CD8-positive, alpha-beta memory T cell (primary cell): Measurements from ENCODE around the gene TCF12. TPM values are rescaled to one million over a fixed set of nuclear protein-coding genes. Genes with fewer than 3 reads are reported as not detected.

Experiments used
- CTCF ChIA-PET: fragments of 350-600 bp; sonication (Branson Sonifier 250); formaldehyde crosslinking; loops from one replicate; lab custom pipeline; 2021; ENCODE audit warnings: antibody characterized with exemption; lab: Charles Lee
- POLR2A ChIA-PET: fragments of 350-600 bp; sonication (Branson Sonifier 250); formaldehyde crosslinking; loops from one replicate; lab custom pipeline; 2021; ENCODE audit warnings: antibody characterized with exemption; lab: Charles Lee
- DNase-seq, 5 donors: peaks; one replicate each; pipeline versions ENCODE4 v3.0.0 to v3.0.0-alpha.2; 2020 to 2022; ENCODE audit warnings: mixed read lengths in 1 of 5
- H3K27ac ChIP-seq: one replicate; pipeline ENCODE4 v1.7.0; 2013; ENCODE audit warnings: low read depth, mild to moderate bottlenecking, low read length, moderate library complexity
- H3K27me3 ChIP-seq: 2 replicates; pipeline ENCODE4 v1.7.0; 2013; ENCODE audit warnings: low read length, mild to moderate bottlenecking; ENCODE audit not compliant: insufficient read depth, poor library complexity, severe bottlenecking
- H3K36me3 ChIP-seq: 2 replicates; pipeline ENCODE4 v1.7.0; 2013; ENCODE audit warnings: mild to moderate bottlenecking, low read length, moderate library complexity; ENCODE audit not compliant: insufficient read depth
- H3K4me1 ChIP-seq: 2 replicates; pipeline ENCODE4 v1.7.0; 2013; ENCODE audit warnings: mild to moderate bottlenecking, low read length, moderate library complexity; ENCODE audit not compliant: insufficient read depth
- H3K4me3 ChIP-seq: 2 replicates; pipeline ENCODE4 v1.7.0; 2013; ENCODE audit warnings: mild to moderate bottlenecking, low read length
- H3K9me3 ChIP-seq: 2 replicates; pipeline ENCODE4 v1.7.0; 2013; ENCODE audit warnings: mild to moderate bottlenecking, low read length
- H3K27ac Mint-ChIP-seq, 8 donors: one replicate each; pipeline ENCODE4 v1.8.0; 2020 to 2021; ENCODE audit warnings: mixed read lengths in 8 of 8, mild to moderate bottlenecking in 6 of 8, inconsistent platforms in 3 of 8, moderate library complexity in 3 of 8
- H3K27me3 Mint-ChIP-seq, 2 donors: one replicate each; pipeline ENCODE4 v1.8.0; 2020 to 2021; ENCODE audit warnings: mixed read lengths in 2 of 2, mild to moderate bottlenecking in 1 of 2, moderate library complexity in 1 of 2
- H3K36me3 Mint-ChIP-seq, 3 donors: one replicate each; pipeline ENCODE4 v1.8.0; 2020 to 2021; ENCODE audit warnings: mixed read lengths in 3 of 3, inconsistent platforms in 1 of 3, mild to moderate bottlenecking in 1 of 3
- H3K4me1 Mint-ChIP-seq, 3 donors: one replicate each; pipeline ENCODE4 v1.8.0; 2020 to 2021; ENCODE audit warnings: mixed read lengths in 3 of 3, inconsistent platforms in 1 of 3, mild to moderate bottlenecking in 1 of 3
- H3K4me3 Mint-ChIP-seq, 7 donors: one replicate each; pipeline ENCODE4 v1.8.0; 2020 to 2021; ENCODE audit warnings: mixed read lengths in 7 of 7, mild to moderate bottlenecking in 6 of 7, moderate library complexity in 4 of 7, inconsistent platforms in 2 of 7
- H3K9me3 Mint-ChIP-seq, 5 donors: one replicate each; pipeline ENCODE4 v1.8.0; 2020 to 2022; ENCODE audit warnings: mixed read lengths in 5 of 5, mild to moderate bottlenecking in 3 of 5, moderate library complexity in 2 of 5, inconsistent platforms in 1 of 5
- polyA plus RNA-seq: library from polyadenylated mRNA; unstranded; fragments of 300-500 nt; fragmentation: Illumina TruSeq; gene quantifications from one replicate; pipeline ENCODE4 v1.2.3, GENCODE V29; 2021
- total RNA-seq, 2 experiments: library from RNA; stranded (reverse); gene quantifications; one replicate each; pipeline ENCODE4 v1.2.3, GENCODE V29; 2021

Gene TCF12
- total and polyA plus RNA-seq, 3 experiments from 2014 or later = 54.3 to 79.2 (median 69.9) TPM

- ChIA-PET CTCF (no interaction called here), POLR2A (no interaction called here)
- Mint-ChIP-seq H3K4me3 (no peak overlapping the region), H3K9me3 (no peaks in the 10 kb centered on the region), H3K4me1 (peaks cover 16 to 39% (median 31%) of the 10 kb centered on the region in 3 donors), H3K36me3 (peaks cover 13 to 27% (median 20%) of the 10 kb centered on the region in 3 donors), H3K27me3 (no peaks in the 10 kb centered on the region), H3K27ac (no peak overlapping the region)
- Histone ChIP-seq H3K4me1 (no peaks in the 10 kb centered on the region), H3K27ac (no peak overlapping the region), H3K9me3 (no peaks in the 10 kb centered on the region), H3K27me3 (no peaks in the 10 kb centered on the region), H3K4me3 (no peak overlapping the region), H3K36me3 (no peaks in the 10 kb centered on the region)
- DNase-seq = no peak
These were observed 203.8 kb downstream of the TCF12 start for GRCh38 chr15:57122080-57122840.

- Histone ChIP-seq H3K27me3 (no peaks in the 10 kb centered on the region), H3K9me3 (no peaks in the 10 kb centered on the region), H3K27ac (no peak overlapping the region), H3K4me3 (no peak overlapping the region), H3K36me3 (no peaks in the 10 kb centered on the region), H3K4me1 (no peaks in the 10 kb centered on the region)
- ChIA-PET POLR2A (no interaction called here), CTCF (no interaction called here)
- no peak overlapping the region for H3K4me3 Mint-ChIP-seq
- no peaks in the 10 kb centered on the region for H3K9me3 Mint-ChIP-seq
- H3K27ac Mint-ChIP-seq = no peak overlapping the region
- no peaks in the 10 kb centered on the region for H3K27me3 Mint-ChIP-seq
- no peak for DNase-seq
- H3K4me1 Mint-ChIP-seq = peaks cover 11 to 35% (median 25%) of the 10 kb centered on the region in 3 donors
- H3K36me3 Mint-ChIP-seq = peaks cover 24 to 36% (median 27%) of the 10 kb centered on the region in 3 donors
These were observed 205.6 kb downstream of the TCF12 start for GRCh38 chr15:57124036-57124435.

- no peak for DNase-seq
- H3K4me1 ChIP-seq = peaks cover 5% of the 10 kb centered on the region
- no peak overlapping the region for H3K27ac ChIP-seq
- ChIA-PET CTCF (interaction anchor here (1.5 kb wide), 1 partner anchor 9 kb away, joined by 3 read pairs; no protein-coding TSS in a partner anchor), POLR2A (no interaction called here)
- H3K27me3 ChIP-seq = no peaks in the 10 kb centered on the region
- no peaks in the 10 kb centered on the region for H3K9me3 ChIP-seq
- Mint-ChIP-seq H3K27ac (no peak overlapping the region), H3K4me1 (peaks cover 33 to 60% (median 57%) of the 10 kb centered on the region in 3 donors), H3K36me3 (peaks cover 13 to 32% (median 24%) of the 10 kb centered on the region in 3 donors), H3K27me3 (no peaks in the 10 kb centered on the region), H3K9me3 (no peaks in the 10 kb centered on the region), H3K4me3 (no peak overlapping the region)
- no peaks in the 10 kb centered on the region for H3K36me3 ChIP-seq
- no peak overlapping the region for H3K4me3 ChIP-seq
These were observed 210.6 kb downstream of the TCF12 start for GRCh38 chr15:57129064-57129463.

GRCh38 chr15:57130956-57131355 is 212.5 kb downstream of the TCF12 start:
- Histone ChIP-seq H3K36me3 (no peaks in the 10 kb centered on the region), H3K9me3 (no peaks in the 10 kb centered on the region), H3K4me3 (no peak overlapping the region), H3K27me3 (no peaks in the 10 kb centered on the region), H3K4me1 (peaks cover 13% of the 10 kb centered on the region), H3K27ac (no peak overlapping the region)
- POLR2A ChIA-PET = no interaction called here
- Mint-ChIP-seq H3K36me3 (peaks cover 11 to 22% (median 16%) of the 10 kb centered on the region in 3 donors), H3K27me3 (no peaks in the 10 kb centered on the region), H3K9me3 (no peaks in the 10 kb centered on the region), H3K4me3 (peak overlapping the region in 4 of 7 donors; percentile 9 to 32 (median 16)), H3K27ac (peak overlapping the region in 2 of 8 donors; percentile 10 to 55), H3K4me1 (peaks cover 45 to 76% (median 74%) of the 10 kb centered on the region in 3 donors)
- DNase-seq = peak in 1 of 5 donors; percentile 5
- CTCF ChIA-PET = no interaction called here

DNA sequence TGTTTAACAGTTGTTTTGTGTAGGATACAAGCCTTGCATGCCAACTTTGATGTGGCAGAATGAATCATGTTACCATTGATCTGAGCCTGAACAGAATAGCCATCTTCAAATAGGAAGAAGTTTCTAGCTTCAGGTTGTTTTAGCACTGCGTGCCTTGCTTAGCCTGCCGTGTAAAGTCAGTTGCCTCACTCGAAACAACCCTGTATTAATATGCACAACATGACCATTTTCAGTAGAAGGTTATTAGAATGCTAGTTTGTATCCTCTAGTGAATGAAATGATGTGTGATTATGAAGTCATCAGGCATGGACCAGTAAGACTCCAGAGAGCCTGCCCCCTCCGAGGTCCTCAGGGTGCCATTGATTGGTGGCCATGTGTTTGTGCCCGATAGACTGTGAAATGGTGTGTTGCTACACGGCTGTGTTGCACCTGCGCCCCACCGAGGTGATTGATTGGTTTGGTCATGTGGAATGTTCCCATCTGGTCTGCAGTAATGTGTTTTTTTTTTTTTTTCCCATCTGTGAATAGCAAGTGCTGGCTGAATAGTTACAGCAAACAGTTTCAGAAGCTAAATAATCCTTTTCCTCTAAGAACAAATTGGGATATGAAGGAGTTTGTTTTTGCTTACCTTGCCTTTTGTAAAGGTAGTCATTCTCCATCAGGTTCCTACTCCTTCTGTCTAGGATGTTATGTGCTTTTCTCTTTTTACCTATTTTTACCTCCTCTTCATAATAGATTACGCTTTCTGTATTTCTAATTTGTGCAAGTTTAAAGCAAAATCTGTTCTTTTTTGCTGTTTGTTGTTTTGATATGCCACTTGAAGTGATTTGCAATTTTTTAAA is 214.9 kb downstream of the TCF12 start:
- Mint-ChIP-seq H3K36me3 (peaks cover 3 to 9% (median 3%) of the 10 kb centered on the region in 3 donors), H3K9me3 (no peaks in the 10 kb centered on the region), H3K27me3 (no peaks in the 10 kb centered on the region), H3K27ac (peak overlapping the region in 1 of 8 donors; percentile 60), H3K4me1 (peaks cover 49 to 78% (median 76%) of the 10 kb centered on the region in 3 donors), H3K4me3 (peak overlapping the region in 1 of 7 donors; percentile 6)
- Histone ChIP-seq H3K27ac (no peak overlapping the region), H3K9me3 (no peaks in the 10 kb centered on the region), H3K4me1 (peaks cover 13% of the 10 kb centered on the region), H3K4me3 (no peak overlapping the region), H3K27me3 (no peaks in the 10 kb centered on the region), H3K36me3 (no peaks in the 10 kb centered on the region)
- ChIA-PET POLR2A (no interaction called here), CTCF (no interaction called here)
- DNase-seq = peak in 1 of 5 donors; percentile 16

- H3K4me3 Mint-ChIP-seq = no peak overlapping the region
- ChIA-PET CTCF (no interaction called here), POLR2A (no interaction called here)
- no peak overlapping the region for H3K27ac ChIP-seq
- peaks cover 46 to 71% (median 68%) of the 10 kb centered on the region in 3 donors for H3K4me1 Mint-ChIP-seq
- H3K36me3 ChIP-seq = no peaks in the 10 kb centered on the region
- no peaks in the 10 kb centered on the region for H3K9me3 Mint-ChIP-seq
- no peaks in the 10 kb centered on the region for H3K9me3 ChIP-seq
- DNase-seq = no peak
- H3K27me3 Mint-ChIP-seq = no peaks in the 10 kb centered on the region
- H3K36me3 Mint-ChIP-seq = peaks cover 0 to 3% (median 0%) of the 10 kb centered on the region in 3 donors
- no peaks in the 10 kb centered on the region for H3K27me3 ChIP-seq
- no peak overlapping the region for H3K27ac Mint-ChIP-seq
- H3K4me1 ChIP-seq = peaks cover 13% of the 10 kb centered on the region
- H3K4me3 ChIP-seq = no peak overlapping the region
These were observed 215.7 kb downstream of the TCF12 start for GRCh38 chr15:57134071-57134605.

- ChIA-PET POLR2A (no interaction called here), CTCF (no interaction called here)
- Mint-ChIP-seq H3K36me3 (peaks cover 0 to 2% (median 0%) of the 10 kb centered on the region in 3 donors), H3K4me3 (no peak overlapping the region), H3K9me3 (no peaks in the 10 kb centered on the region), H3K4me1 (peaks cover 45 to 64% (median 63%) of the 10 kb centered on the region in 3 donors), H3K27ac (peak overlapping the region in 1 of 8 donors; percentile 66), H3K27me3 (no peaks in the 10 kb centered on the region)
- DNase-seq = no peak
- Histone ChIP-seq H3K36me3 (no peaks in the 10 kb centered on the region), H3K27ac (no peak overlapping the region), H3K9me3 (no peaks in the 10 kb centered on the region), H3K27me3 (no peaks in the 10 kb centered on the region), H3K4me3 (no peak overlapping the region), H3K4me1 (peaks cover 13% of the 10 kb centered on the region)
These were observed 216.4 kb downstream of the TCF12 start for GRCh38 chr15:57134851-57135250.
